BJ (cell line): Measurements from ENCODE around the gene NDUFB8. TPM values are rescaled to one million over a fixed set of nuclear protein-coding genes. Genes with fewer than 3 reads are reported as not detected.

Source experiments
- CTCF ChIA-PET: fragments of 350-600 bp; formaldehyde crosslinking; extraction: SDS; loops from one replicate; lab custom pipeline; 2021; ENCODE audit warnings: antibody characterized with exemption, inconsistent platforms; lab: Yijun Ruan, JAX
- POLR2A ChIA-PET: fragments of 300-600 bp; sonication (Branson Sonifier 250); formaldehyde crosslinking; extraction: SDS; loops from one replicate; lab custom pipeline; 2021; ENCODE audit warnings: antibody characterized with exemption; lab: Charles Lee
- DNase-seq: peaks from one replicate; pipeline ENCODE4 v3.0.0-alpha.2; 2011; ENCODE audit warnings: low read depth
- H3K27me3 ChIP-seq: 2 replicates; pipeline ENCODE4 v1.6.0; 2011; ENCODE audit warnings: low read length; ENCODE audit not compliant: control insufficient read depth, insufficient read depth
- H3K36me3 ChIP-seq: 2 replicates; pipeline ENCODE4 v1.5.1; 2011; ENCODE audit warnings: low read length; ENCODE audit not compliant: control insufficient read depth, insufficient read depth
- H3K4me3 ChIP-seq: 2 replicates; pipeline ENCODE4 v1.5.1; 2011; ENCODE audit warnings: low read depth, mild to moderate bottlenecking, control low read depth, low read length
- polyA plus RNA-seq: library from polyadenylated mRNA; depleted of rRNA; stranded (reverse); fragments of >200 nt; gene quantifications from 2 replicates; pipeline ENCODE4 v1.2.3, GENCODE V29; 2011
- TF ChIP-seq, protein P1 (sequence below): IDR thresholded peaks from 2 replicates; pipeline ENCODE4 v1.5.1; 2011; ENCODE audit warnings: low read depth, mild to moderate bottlenecking, control low read depth, inconsistent platforms, low read length, moderate library complexity; ENCODE audit not compliant: insufficient read depth

NDUFB8 gene
- polyA plus RNA-seq, 1 experiment, result 197 TPM

DNA sequence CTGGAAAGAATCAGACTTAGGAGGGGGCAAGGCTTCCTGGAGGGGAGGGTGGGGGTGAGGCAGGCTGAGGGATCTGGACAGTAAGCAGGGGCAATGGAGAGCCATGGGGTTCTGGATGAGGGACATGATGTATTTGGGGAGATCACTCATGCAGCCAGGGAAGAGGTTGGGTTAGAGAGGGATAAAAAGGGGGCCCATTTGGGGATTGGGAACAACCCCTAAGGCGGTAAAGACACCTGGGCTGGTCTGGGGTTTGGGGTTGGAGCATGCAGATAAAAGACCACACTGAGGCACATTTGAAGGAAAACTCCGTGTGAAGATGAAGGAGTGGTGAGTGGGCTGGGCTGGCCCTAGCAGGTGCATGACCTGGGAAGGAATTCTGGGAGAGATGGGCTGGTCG lies 36.9 kb upstream of the NDUFB8 start:
- ChIA-PET POLR2A (no interaction called here), CTCF (interaction anchor here (1.0 kb wide), 1 partner anchor 11 kb away, joined by 5 read pairs; no protein-coding TSS in a partner anchor)
- Histone ChIP-seq H3K36me3 (no peaks in the 10 kb centered on the region), H3K4me3 (no peak overlapping the region), H3K27me3 (peaks cover 25% of the 10 kb centered on the region)
- no peak for DNase-seq
- TF ChIP-seq, protein P1, sequence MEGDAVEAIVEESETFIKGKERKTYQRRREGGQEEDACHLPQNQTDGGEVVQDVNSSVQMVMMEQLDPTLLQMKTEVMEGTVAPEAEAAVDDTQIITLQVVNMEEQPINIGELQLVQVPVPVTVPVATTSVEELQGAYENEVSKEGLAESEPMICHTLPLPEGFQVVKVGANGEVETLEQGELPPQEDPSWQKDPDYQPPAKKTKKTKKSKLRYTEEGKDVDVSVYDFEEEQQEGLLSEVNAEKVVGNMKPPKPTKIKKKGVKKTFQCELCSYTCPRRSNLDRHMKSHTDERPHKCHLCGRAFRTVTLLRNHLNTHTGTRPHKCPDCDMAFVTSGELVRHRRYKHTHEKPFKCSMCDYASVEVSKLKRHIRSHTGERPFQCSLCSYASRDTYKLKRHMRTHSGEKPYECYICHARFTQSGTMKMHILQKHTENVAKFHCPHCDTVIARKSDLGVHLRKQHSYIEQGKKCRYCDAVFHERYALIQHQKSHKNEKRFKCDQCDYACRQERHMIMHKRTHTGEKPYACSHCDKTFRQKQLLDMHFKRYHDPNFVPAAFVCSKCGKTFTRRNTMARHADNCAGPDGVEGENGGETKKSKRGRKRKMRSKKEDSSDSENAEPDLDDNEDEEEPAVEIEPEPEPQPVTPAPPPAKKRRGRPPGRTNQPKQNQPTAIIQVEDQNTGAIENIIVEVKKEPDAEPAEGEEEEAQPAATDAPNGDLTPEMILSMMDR, result no peak

DNA sequence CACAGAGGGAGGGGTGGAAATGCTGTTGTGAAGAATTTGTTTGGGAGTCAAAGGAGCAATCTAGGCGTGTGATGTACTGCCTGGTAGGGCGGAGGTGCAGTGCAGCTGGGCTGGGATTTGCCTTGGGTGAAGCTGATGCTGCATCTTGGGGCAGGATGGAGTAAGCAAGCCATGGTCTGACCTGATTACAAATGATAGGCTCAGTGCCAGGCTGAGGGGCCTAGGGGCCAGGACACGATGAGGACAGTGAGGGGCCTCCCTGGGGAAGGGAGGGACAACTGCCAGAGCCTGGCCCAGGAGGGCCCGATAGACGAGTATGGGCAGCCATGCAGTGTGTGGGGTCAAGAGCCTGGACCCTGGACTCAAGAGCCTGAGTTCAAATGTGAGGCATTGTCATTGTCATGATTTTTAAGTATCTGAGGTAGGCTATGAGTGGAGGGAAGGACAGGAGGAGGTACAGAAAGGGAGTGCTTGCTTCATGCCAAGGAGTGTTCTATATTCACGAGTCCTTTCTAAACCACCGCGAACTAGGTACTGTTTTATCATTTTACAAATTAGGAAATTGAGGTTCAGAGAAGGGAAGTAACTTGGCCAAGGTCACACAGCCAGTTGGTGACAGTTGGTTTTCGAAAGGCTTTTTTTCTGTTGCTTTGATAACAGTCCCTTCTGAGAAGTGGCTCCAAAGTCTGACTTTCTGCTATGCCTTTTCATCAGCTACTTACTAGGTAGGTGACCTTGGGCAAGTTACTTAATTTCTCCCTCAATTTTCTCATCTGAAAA lies 35.7 kb upstream of the NDUFB8 start:
- ChIA-PET CTCF (no interaction called here), POLR2A (interaction anchor here (0.5 kb wide), 1 partner anchor 30 kb away, joined by 3 read pairs; the partner anchor contains the start of gene HIF1AN)
- H3K4me3 ChIP-seq, result no peak overlapping the region
- H3K36me3 ChIP-seq, result no peaks in the 10 kb centered on the region
- H3K27me3 ChIP-seq, result peaks cover 24% of the 10 kb centered on the region
- TF ChIP-seq, protein P1, result no peak
- no peak for DNase-seq

DNA sequence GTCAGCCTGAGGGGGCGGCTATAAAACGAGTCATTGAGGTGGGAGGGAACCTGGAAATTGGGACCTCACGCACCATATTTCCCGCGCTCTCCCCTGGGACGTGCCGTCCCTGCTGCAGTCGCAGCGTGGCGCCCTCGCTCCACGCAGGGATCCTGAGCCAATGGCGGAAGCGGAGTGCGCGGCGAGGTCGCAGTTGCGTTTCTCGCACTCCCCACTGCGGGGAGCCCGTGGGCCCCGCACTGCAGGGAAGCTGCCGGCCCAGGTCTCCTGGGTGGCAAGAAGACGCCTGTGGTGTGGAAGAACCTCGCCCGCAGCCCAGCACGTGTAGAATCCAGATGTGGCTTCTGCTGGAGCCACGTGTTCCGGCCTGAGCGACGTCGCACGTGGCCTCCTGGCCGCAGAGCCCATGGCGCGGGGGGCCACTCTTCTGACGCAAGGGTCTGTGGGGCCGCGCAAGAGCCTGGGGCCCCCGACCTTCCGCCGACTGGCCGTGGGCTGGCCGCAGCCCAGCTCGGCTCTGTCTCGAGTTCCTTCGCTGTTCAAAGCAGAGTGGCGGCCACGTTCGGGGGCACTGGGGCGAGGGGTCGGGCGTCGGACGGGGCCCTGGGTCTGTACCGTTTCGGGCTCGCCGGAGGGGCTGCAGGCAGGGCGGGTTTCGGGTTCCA lies 32.5 kb upstream of the NDUFB8 start:
- Histone ChIP-seq H3K27me3 (peaks cover 8% of the 10 kb centered on the region), H3K36me3 (peaks cover 3% of the 10 kb centered on the region), H3K4me3 (no peak overlapping the region)
- ChIA-PET POLR2A (interaction anchor here (0.6 kb wide), 1 partner anchor 129 kb away, joined by 3 read pairs; no protein-coding TSS in a partner anchor), CTCF (interaction anchor here (0.7 to 2.9 kb wide), 10 partner anchors 9 to 424 kb away, joined by 3 to 18 read pairs (median 6); no protein-coding TSS in a partner anchor)
- TF ChIP-seq, protein P1, result peak; percentile 77
- no peak for DNase-seq

DNA sequence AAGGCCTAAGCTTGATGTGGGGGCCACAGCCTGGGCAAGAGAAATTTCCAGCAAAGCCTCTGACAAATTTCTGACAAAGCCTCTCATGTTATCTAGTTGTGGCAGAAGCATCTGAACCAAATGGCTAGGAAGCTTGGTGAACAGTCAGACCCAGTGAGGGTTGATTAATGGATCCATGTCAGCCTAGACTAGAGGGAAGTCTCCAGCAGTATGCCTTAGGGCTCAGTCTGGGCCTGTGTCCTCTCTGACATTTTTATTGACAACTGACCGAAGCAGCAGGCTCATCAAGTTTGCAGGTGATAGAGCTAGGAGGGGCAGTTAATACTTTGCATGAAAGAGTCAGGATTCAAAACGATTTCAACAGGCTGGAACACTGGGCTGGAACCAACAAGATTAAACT lies 31.3 kb upstream of the NDUFB8 start:
- H3K36me3 ChIP-seq, result peaks cover 3% of the 10 kb centered on the region
- TF ChIP-seq, protein P1, result no peak
- ChIA-PET CTCF (interaction anchor here (0.7 to 2.2 kb wide), 6 partner anchors 10 to 318 kb away, joined by 3 to 7 read pairs (median 3); no protein-coding TSS in a partner anchor), POLR2A (no interaction called here)
- DNase-seq, result no peak
- peaks cover 5% of the 10 kb centered on the region; the same call in 1 of the 2 replicates for H3K27me3 ChIP-seq
- no peak overlapping the region for H3K4me3 ChIP-seq

DNA sequence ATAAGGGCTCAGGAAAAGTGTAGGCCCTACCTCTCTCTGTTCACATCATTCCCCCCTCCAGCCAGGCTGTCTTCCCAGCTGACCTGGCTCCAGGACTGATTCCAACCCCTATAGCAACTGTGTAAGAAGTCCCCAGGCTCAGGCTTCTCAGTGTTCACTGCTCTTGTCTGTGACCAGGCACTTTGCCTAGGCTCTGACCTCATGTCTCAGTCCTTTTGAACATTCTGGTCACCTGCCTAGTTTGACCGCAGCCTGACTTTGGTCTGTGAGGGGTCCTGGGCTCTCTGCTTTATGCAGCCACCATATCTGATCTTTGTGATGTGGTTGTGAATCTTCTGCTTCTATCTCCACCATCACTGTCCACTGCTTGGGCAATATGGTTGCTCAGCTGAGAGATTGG lies 30.6 kb upstream of the NDUFB8 start:
- POLR2A ChIA-PET, result no interaction called here
- no peak overlapping the region for H3K4me3 ChIP-seq

More for the DNA sequence above, 30.6 kb upstream of the NDUFB8 start:
- TF ChIP-seq, protein P1, result no peak
- CTCF ChIA-PET, result interaction anchor here (0.8 to 2.2 kb wide), 3 partner anchors 30 to 318 kb away, joined by 3 to 7 read pairs (median 4); no protein-coding TSS in a partner anchor
- no peak for DNase-seq
- Histone ChIP-seq H3K27me3 (peaks cover 4% of the 10 kb centered on the region; the same call in 1 of the 2 replicates), H3K36me3 (peaks cover 5% of the 10 kb centered on the region)
